ENCODE results near the gene KCNT1.

DNA sequence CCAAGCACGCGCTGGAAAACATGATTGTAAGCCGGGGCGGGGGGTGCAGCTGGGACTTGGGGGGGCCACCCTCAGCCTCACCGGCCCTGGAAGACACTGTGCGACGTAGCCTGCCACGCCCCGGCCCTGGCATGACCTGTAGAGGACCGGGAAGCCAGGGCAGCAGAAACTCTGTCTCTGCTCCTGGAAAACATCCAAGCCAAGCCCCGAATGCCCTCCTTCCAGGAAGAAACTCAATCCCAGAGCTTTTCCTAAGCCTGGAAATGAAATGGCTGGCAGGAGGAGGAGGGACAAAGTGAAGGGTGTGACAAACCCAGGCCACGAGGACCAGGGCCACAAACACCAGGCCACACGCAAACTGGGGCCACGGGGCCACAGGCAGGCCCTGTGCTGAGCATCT is 55.4 kb downstream of the KCNT1 start:
- TF ChIP-seq, protein P1, sequence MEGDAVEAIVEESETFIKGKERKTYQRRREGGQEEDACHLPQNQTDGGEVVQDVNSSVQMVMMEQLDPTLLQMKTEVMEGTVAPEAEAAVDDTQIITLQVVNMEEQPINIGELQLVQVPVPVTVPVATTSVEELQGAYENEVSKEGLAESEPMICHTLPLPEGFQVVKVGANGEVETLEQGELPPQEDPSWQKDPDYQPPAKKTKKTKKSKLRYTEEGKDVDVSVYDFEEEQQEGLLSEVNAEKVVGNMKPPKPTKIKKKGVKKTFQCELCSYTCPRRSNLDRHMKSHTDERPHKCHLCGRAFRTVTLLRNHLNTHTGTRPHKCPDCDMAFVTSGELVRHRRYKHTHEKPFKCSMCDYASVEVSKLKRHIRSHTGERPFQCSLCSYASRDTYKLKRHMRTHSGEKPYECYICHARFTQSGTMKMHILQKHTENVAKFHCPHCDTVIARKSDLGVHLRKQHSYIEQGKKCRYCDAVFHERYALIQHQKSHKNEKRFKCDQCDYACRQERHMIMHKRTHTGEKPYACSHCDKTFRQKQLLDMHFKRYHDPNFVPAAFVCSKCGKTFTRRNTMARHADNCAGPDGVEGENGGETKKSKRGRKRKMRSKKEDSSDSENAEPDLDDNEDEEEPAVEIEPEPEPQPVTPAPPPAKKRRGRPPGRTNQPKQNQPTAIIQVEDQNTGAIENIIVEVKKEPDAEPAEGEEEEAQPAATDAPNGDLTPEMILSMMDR (conservative IDR thresholded peaks at IDR 0.05; ENCODE audit: low read depth, low read length) = no peak
- no peak for TF ChIP-seq EZH2 (IDR thresholded peaks at IDR 0.05; ENCODE audit: borderline replicate concordance, low read depth, low read length, poor library complexity, severe bottlenecking)
